Fibroblast of mammary gland (primary cell): Measurements from ENCODE around the gene POC1A.
A peak's percentile ranks its signal among the peaks of the same experiment; 100 is the strongest.

Experiments used
- DNase-seq: peaks from one replicate; pipeline ENCODE4 v3.0.0-alpha.2; 2010; ENCODE audit warnings: low read depth
- H3K4me3 ChIP-seq: 2 replicates; pipeline ENCODE4 v1.5.1; 2011; ENCODE audit warnings: low read depth, mild to moderate bottlenecking, low read length, moderate library complexity; ENCODE audit not compliant: control insufficient read depth
- CTCF ChIP-seq: conservative IDR thresholded peaks from 2 replicates; pipeline ENCODE4 v1.5.1; 2011; ENCODE audit warnings: low read depth, low read length, inconsistent platforms; ENCODE audit not compliant: control insufficient read depth, insufficient read depth

The POC1A gene

GRCh38 chr3:52089691-52090090, 64.5 kb downstream of the POC1A start:
- TF ChIP-seq CTCF, result no peak
- no peak for DNase-seq

GRCh38 chr3:52088445-52089367, 65.5 kb downstream of the POC1A start:
- H3K4me3 ChIP-seq, result no peak overlapping the region
- DNase-seq, result peak; percentile 88
- no peak for TF ChIP-seq CTCF

More at GRCh38 chr3:52089691-52090090, 64.5 kb downstream of the POC1A start:
- no peak overlapping the region for H3K4me3 ChIP-seq

GRCh38 chr3:52087731-52088130, 66.5 kb downstream of the POC1A start:
- no peak for DNase-seq
- no peak for TF ChIP-seq CTCF

GRCh38 chr3:52086976-52087663, 67.1 kb downstream of the POC1A start:
- no peak overlapping the region for H3K4me3 ChIP-seq
- DNase-seq, result peak; percentile 52
- TF ChIP-seq CTCF, result no peak

More at GRCh38 chr3:52087731-52088130, 66.5 kb downstream of the POC1A start:
- no peak overlapping the region for H3K4me3 ChIP-seq

GRCh38 chr3:52086461-52086860, 67.8 kb downstream of the POC1A start:
- no peak for DNase-seq
- no peak for TF ChIP-seq CTCF
- H3K4me3 ChIP-seq, result no peak overlapping the region

GRCh38 chr3:52085681-52086282, 68.4 kb downstream of the POC1A start:
- no peak for DNase-seq
- TF ChIP-seq CTCF, result no peak
- H3K4me3 ChIP-seq, result no peak overlapping the region
